Cardiac septum (tissue), 1 donor: ENCODE results near the gene CFAP410. TPM values are rescaled to one million over a fixed set of nuclear protein-coding genes. Genes with fewer than 3 reads are reported as not detected.

ENCODE experiments used
- DNase-seq: peaks from one replicate; pipeline ENCODE4 v3.0.0-alpha.2; 2020; ENCODE audit warnings: low spot score
- intact Hi-C: fragments of 100-400 bp; cut with DNase I; formaldehyde crosslinking; loops from one replicate; pipeline ENCODE4 v1.14.0; 2022
- total RNA-seq: library from RNA; stranded (reverse); fragmentation: NEBNext Ultra II Directional; extraction: Animal tissue kit (Norgen Biotek cat#: 25700); gene quantifications from one replicate; pipeline ENCODE4 v1.2.1, GENCODE V29; 2021
- donor health status: DM: no; HTN: no; CAD: no.

The CFAP410 gene
- total RNA-seq, 1 donor from 2014 or later, result 15.8 TPM

DNA sequence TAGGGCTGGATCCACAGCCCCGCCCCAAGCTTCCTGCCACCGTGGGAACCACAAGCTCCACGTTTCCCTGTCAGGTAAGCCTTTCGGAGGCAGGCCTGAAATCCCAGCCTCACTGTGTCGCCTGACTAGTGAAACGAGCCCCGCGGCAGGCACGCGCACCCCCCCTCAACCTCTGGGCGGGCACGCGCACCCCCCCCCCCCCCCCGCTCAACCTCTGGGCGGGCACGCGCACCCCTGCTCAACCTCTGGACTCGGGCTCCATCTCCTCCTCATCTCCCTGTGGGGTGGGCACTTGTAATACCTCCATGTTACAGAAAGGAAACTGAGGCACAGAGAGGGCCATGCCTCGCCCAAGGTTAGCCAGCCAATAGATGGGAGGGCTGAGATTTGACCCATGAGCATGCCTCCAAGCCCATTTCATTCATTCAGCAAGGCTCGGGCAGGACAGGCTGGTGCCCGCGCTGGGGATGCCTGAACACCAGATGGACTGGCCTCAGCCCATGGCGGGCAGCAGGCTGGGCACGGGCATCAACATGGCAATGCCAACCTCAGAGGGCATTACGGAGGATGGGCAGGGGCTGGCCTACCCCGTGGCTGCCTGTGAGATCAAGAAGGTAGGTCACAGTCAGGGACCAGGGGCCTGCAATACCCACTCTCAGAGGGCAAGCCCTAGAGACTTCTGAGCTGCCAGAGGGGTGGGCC lies 4.7 kb downstream of the CFAP410 start:
- intact Hi-C loops, result loop anchor here (5.0 kb wide), 1 partner anchor 123 kb away; the partner anchor contains the start of gene LRRC3

DNA sequence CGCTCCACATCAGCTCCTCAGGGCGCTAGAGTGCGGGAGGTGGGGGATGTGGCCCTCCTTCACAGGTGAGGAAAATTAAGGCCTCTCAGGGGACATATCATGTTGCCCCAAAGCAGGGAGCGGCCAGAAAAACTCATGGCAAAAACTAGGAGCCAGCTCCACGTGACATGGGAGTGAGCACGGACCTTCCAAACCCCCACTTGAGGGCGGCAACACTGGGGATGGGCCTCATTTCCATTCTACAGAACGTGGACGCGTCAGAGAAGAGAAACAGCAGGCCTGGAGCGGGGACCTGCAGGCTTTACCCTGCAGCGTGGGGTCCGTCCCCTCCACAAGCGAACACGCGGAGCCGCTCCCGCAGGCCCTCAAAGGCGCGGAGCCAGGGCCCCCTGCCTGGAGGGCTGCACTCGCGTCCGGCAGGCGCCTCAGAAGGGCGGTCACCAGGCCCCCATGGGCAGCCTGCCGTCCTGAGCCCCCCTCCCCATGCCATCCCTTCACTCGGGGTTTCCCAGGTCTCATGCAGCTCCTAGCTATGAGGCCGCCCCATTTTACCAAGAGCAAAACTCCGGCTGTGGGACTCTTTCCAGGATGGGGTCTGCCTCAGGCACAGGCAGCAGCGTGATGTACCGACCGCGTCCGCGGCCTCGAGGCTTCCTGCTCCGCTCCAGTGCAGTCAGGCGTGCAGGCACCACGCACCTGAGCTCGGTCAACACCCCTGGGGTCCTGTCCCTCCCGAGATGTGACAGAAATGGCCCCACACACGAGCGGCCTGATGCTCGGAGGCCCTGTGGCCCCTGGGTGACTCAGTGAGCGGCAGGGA lies 5.5 kb downstream of the CFAP410 start:
- DNase-seq, result no peak
- intact Hi-C loops, result no loop called here

More for the DNA sequence above, 4.7 kb downstream of the CFAP410 start:
- DNase-seq, result no peak

DNA sequence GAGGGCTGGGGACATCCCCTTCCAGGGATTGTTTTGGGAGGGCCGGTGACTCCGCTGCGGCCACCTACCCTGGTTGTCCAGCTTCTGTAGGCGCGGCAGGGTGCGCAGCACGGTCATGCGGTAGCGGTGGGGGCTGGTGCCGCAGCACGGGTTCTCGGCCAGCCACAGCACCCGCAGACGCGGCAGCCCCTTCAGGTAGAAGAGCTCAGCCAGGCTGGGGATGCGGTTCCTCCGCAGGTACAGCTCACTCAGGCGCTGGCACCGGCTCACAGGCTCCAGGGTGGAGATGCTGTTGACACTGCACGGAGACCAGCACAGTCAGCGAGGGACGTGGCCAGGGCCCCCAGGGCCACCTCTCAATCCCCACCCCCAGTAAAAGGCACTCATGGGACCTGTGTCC lies 6.2 kb downstream of the CFAP410 start:
- intact Hi-C loops, result no loop called here
- no peak for DNase-seq

DNA sequence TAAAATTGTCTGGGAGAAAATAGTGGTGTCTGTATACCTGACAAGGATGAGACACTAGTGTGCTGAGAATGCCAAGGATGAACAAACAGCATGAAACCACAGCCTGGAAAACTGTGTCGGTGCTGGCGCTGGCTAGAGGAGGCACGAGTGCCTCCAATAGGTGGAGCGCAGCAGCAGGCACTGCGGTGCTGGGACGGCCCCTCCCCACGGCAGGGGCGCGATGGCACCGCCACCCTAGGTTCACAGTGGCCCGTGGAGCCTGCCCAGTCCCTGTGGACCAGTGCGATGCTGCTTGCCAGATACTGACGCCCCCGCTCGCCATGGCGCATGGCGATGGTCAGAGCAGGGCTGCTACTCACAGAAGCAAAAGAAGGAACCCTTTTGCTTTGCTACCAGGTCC lies 6.8 kb downstream of the CFAP410 start:
- DNase-seq, result no peak
- intact Hi-C loops, result no loop called here

DNA sequence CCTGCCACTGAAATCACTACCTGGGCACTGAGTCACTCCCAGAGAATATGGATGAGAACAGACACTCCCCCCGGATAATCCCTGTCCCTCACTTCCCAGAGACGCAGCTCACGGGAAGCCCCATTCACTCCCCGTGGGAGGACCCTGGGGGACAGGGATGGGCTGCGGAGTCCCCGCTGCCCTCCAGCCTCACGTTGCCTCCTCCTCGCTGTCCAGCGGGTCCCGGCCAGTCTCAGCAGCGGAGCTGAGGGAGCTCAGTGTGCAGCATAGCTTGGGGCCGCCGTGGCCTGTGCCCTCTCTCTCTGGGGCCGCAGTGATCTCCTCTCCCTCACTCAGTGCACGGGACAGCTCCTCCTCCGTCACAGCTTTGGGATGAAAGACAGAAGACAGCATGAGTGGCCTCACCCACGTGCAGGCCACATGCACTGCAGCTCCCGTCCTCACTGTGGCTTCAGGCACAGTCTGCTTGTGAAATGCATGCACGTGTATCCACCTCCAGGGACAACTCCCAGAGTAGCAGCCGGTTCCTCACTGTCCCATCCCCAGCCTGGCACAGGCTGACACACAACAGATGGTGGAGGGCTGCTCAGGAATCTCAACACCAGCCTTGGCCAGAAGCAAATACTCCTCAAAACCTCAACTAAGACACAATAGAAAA lies 7.4 kb downstream of the CFAP410 start:
- intact Hi-C loops, result no loop called here
- no peak for DNase-seq

DNA sequence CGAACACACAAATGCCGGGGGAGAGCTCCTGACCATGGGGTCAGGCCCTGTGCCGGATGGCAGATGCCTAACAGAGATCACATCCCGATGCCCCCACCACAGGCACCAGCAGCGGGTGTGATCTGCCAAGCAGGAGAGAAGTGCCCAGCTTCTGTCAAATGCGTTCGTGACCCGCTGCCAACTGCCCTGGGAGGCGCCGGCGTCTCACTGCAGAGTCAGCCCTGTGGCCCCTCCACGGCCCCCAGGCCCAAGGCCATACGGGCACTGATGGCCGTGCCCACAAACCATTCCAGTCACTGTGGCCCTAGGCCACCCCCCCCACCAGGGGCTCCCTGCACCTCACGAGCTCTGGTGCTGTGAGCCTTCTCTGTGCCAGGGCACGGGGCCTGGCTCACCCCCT lies 8.0 kb downstream of the CFAP410 start:
- no peak for DNase-seq

DNA sequence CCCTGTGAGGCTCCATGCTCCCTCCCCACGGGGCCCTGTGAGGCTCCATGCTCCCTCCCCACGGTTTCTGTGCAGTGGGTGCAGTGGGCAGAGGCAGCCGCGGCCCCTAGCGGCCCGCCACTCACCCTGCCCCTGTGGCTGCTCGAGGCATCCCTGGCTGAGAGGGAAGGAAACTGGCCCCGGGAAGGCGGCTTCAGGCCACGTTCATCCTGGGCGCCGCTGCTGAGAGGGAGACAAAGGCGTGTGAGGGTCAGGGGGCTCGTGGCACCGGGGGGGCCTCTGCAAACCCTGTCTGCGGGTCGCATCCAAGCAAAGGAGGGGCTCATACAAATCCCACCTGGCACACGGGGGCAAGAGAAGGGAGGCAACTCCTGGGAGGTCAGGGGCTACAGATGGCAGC lies 8.5 kb downstream of the CFAP410 start:
- no peak for DNase-seq
- intact Hi-C loops, result no loop called here

More for the DNA sequence above, 8.0 kb downstream of the CFAP410 start:
- intact Hi-C loops, result no loop called here

DNA sequence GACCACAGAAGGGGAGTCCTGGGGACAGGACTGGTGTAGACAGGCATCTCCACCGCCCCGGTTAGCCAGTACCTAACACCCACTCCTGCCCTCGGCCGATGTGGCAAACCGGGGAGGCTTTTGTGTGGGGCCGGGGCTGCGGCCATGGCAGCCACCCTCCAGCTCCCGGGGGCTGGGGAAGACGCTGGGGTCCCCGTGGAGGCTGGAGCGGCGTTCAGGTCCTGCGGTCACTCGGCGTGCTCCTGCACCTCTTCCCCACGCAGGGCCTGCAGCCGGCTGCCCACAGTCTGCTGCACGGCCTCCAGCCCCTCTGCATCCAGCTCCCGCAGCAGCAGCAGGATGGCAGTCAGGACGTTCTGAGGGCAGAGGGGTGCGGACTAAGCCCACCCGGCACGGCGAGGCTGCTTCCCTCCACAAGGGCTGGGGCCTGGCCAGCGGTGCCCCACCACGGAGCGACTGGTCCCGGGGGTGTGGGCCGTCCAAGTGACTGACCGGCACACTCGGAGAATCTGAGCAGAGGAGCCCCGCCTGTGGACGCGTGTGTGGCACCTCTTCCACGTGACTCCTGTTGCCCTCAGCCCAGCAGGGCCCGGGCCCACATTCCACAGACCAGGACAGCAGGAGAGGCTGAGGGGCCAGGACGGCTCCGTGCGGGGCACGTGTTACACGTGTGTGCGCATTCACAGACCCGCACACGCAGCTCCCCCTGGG lies 9.1 kb downstream of the CFAP410 start:
- intact Hi-C loops, result no loop called here
- no peak for DNase-seq

DNA sequence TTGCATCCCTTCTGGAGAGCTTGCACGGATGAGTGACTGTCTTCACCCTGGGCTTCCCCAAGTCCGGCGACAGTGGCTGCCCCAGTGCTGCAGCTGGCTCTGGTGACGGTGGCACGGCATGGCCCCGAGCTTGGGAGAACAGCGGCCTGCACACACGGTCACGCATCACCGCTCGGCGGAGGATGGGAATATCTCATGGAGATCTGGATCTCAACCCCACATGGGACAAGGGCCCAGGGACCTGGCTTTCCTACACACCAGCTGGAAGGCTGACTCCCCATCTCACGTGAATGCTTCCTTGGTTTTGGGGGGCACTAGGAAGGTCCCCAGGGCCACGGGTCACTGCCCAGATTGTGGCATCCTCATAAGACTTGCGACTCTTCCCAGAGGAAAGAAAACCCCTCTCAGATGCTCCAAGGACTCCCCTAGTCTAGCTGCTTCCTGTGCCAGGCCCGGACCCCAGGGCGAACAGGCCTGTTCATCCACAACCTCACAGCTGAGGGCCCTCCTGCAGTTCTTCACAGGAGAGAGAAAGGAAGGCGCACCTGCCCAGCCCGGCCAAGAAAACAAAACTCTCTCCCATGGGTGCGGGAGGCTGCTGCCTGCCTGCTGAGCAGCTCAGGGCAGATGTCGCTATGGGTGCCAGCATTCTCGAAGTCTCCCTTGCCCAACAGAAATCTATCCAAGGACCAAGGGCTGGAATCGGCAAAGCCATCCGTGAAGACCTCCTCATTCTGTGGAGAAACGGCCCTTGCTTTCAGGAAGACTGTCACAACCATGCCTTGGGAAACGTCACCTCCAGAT lies 9.9 kb downstream of the CFAP410 start:
- DNase-seq, result no peak
- intact Hi-C loops, result no loop called here

DNA sequence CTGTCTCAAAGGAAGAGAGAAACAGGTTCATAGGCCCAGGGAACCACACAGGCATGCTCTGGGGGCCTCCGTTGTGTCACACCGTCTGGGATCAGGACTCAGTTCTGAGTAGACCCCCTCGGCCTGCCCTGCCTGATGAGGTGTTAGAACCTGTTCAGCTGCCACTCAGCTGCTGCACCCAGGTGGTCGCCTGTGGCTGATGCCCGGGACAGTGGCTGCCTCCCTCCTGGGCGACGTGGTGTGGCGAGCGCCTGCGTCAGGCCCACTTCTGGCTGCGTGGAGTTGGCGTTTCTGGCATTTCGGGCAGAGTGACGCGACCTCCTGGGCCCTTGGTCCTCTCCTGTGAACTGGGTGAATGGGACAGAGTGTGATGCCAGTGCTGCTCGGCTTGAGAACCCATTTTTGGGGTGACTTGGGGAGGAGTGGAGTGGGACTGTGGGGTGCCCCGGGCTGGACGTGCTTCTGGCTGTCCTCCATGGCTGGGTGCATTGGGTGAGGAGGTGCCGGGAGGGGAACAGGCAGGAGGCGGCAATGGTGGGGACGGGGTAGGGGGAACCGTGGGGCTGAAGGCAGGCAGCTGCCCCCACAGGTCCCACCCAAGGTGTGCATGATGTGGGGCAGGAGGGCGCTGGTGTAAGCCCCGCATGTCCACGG lies 10.8 kb downstream of the CFAP410 start:
- intact Hi-C loops, result no loop called here

DNA sequence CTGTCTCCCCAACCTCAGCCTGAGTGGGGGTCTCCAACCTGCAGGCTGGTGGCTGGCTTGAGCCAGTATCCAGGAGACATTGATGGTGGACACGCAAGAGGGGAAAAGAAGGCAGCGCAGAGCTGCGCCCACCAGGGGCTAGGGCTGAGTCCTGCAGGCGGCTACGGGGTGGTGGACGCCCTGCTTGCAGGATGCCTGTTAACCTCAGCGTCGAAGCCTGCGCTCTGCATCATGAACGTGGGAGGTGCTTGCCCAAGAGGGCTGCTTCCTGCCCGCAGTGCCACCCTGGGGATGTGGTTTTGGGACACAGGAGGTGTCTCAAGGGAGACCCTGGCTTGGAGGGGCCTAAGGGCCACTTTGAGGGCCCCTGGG lies 11.6 kb downstream of the CFAP410 start:
- intact Hi-C loops, result no loop called here
- no peak for DNase-seq

More for the DNA sequence above, 10.8 kb downstream of the CFAP410 start:
- no peak for DNase-seq

DNA sequence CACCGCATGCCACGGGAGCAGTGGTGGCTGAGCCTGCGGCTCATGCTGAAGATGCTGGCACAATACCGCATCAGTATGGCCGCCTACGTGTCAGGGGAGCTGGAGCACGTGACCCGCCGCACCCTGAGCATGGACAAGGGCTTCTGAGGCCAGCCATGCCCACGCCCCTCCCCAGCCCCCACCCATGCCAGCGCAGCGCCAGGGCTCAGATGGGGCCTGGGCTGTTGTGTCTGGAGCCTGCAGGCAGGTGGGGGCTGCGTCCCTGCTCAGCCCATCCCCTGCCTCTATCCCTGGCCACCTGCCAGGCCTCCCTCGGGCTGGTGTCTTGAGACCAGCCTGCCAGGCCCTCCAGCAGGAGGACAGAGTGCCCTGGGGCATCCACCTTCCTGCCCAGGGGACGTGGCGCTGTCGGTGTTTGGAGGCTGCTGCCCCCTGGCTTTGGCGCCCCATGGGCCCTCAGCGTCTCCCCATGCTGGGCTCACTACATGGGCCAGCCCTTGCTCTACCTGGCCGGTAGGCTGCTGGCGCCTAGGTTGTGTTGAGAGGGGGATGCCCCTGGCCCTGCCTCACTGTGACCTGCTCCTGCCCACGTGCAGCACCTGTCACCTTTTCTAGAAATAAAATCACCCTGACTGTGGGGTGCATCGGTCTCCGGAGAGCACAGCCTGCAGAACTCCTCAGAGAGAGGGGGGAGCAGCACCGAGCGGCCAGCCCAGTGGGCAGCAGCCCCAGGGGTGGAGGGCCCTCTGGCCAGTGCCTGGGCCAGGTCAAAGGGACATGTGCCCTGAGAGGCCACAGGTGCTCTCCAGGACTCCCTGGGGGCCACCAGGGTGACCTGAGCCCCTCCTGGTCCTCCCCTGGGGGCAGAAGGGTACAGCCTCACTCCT lies 12.2 kb downstream of the CFAP410 start:
- no peak for DNase-seq
- intact Hi-C loops, result no loop called here

DNA sequence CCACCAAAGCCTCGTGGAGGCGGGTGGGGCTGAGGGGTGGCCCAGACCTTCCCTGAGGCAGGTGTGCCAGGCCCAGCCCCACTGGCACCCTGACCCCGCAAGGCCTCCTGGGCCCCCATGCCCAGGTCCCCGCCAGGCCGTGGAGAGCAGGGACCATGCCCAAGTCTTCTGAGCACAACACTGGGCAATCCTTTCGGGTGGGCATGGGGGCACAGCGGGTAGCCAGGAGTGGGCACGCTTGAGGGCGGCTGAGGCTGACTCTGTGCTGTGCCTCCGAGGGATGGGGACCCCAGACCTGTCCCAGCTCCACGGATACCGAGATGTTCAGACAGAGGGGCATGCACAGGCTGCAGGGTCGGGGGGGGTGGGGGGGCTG lies 12.9 kb downstream of the CFAP410 start:
- intact Hi-C loops, result no loop called here
- no peak for DNase-seq

DNA sequence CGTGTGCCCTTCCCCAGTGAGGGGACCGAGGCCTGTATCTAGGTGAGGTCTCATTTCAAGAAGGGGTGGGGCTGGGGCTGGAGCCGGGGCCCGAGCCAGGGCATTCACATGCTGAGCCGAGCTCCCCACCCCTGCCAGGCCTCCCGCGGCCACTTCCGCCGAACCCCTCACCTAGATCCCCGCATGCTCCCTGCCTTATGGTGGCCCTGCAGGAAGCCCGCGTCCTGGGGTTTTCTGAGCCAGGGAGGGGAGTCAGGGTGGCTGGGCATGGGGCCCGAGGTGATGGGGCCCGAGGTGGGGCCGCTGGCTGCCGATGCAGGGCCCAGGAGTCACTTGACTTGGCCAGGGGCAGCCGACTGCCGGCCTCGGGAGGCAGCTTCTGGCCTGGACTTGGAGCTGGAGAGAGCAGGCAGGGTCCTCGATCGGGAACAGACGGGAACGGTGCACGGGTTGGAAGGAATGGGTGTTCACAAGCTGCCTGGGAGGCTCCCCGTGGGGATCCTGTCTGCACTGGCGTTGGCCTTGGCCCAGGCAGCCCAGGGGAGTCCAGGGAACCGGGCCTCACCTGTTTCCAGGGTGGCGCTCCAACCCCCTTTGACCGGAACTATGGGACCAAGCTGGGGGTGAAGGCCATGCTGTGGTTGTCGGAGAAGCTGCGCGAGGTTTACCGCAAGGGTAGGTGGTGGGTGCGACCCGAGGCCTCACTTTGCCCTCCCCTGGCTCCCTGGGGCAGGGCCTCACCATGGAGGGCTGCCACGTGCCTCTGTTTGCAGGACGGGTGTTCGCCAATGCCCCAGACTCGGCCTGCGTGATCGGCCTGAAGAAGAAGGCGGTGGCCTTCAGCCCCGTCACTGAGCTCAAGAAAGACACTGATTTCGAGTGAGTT lies 13.6 kb downstream of the CFAP410 start:
- no peak for DNase-seq
- intact Hi-C loops, result no loop called here

DNA sequence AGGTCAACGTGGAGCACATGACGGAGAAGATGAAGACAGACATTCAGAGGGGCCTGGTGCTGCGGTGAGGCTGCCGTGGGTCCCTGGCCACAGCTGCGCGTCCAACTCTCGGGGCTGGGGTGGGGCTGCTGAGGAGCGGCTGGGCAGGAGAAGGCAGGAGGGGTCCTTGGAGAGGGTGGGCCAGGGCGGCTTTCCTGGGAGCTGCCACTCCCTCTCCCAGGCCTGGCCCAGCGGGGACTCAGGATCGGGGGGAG lies 14.4 kb downstream of the CFAP410 start:
- intact Hi-C loops, result no loop called here
- no peak for DNase-seq

DNA sequence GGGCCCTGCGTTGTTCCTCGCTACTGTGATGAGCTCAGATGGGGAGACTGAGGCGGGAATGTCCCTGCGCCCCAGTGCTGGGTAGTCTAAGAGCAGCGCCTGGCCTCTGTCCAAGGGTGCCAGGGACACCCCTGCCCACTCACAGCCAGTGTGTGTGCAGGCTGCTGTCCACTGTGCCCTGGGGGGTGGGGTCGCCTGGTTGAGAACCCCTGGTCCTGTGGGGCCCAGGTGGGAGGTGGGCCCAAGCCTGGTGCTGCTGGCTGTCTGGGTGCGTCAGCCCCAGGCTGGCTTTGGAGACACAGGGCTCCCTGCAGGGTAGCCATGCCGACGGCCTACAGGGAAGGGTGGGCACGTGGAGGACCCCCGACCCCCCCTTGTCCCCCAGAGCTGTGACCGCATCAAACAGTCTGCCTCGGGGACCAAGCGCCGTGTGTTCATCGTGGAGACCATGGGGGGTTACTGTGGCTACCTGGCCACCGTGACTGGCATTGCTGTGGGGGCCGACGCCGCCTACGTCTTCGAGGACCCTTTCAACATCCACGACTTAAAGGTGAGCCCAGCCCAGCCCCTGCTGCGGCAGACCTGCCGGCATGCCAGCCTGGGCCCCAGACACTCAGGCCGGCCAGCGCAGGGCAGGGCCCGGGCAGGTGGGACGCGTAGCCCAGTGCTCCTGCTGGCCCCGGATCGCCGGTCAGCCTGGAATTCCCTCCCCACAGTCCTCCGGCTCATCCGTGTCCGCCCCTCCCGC lies 14.9 kb downstream of the CFAP410 start:
- intact Hi-C loops, result no loop called here
- no peak for DNase-seq
